Measurements from ENCODE around the gene LRP1.

The LRP1 gene

GRCh38 chr12:57190037-57190436, 61.8 kb downstream of the LRP1 start:
- no peak for DNase-seq (ENCODE audit: low read depth in 2 of 2, low spot score in 1 of 2)

- DNase-seq (ENCODE audit: low read depth in 2 of 2, low spot score in 1 of 2): no peak
These were observed 62.5 kb downstream of the LRP1 start for GRCh38 chr12:57190821-57191220.

GRCh38 chr12:57191410-57191809, 63.1 kb downstream of the LRP1 start:
- no peak for DNase-seq (ENCODE audit: low read depth in 2 of 2, low spot score in 1 of 2)

GRCh38 chr12:57192920-57193319, 64.6 kb downstream of the LRP1 start:
- DNase-seq (ENCODE audit: low read depth in 2 of 2, low spot score in 1 of 2): no peak

- no peak for DNase-seq (ENCODE audit: low read depth in 2 of 2, low spot score in 1 of 2)
These were observed 65.5 kb downstream of the LRP1 start for GRCh38 chr12:57193706-57194245.

GRCh38 chr12:57194253-57194652, 66.0 kb downstream of the LRP1 start:
- no peak for DNase-seq (ENCODE audit: low read depth in 2 of 2, low spot score in 1 of 2)

- DNase-seq (ENCODE audit: low read depth in 2 of 2, low spot score in 1 of 2): no peak
These were observed 66.9 kb downstream of the LRP1 start for GRCh38 chr12:57195186-57195585.

- no peak for DNase-seq (ENCODE audit: low read depth in 2 of 2, low spot score in 1 of 2)
These were observed 67.5 kb downstream of the LRP1 start for GRCh38 chr12:57195611-57196371.

- DNase-seq (ENCODE audit: low read depth in 2 of 2, low spot score in 1 of 2): no peak
These were observed 68.2 kb downstream of the LRP1 start for GRCh38 chr12:57196439-57196838.

- DNase-seq (ENCODE audit: low read depth in 2 of 2, low spot score in 1 of 2): no peak
These were observed 68.7 kb downstream of the LRP1 start for GRCh38 chr12:57196956-57197355.

- no peak for DNase-seq (ENCODE audit: low read depth in 2 of 2, low spot score in 1 of 2)
These were observed 70.0 kb downstream of the LRP1 start for GRCh38 chr12:57198329-57198728.

- DNase-seq (ENCODE audit: low read depth in 2 of 2, low spot score in 1 of 2): no peak
These were observed 70.9 kb downstream of the LRP1 start for GRCh38 chr12:57199191-57199590.

- DNase-seq (ENCODE audit: low read depth in 2 of 2, low spot score in 1 of 2): no peak
These were observed 72.2 kb downstream of the LRP1 start for GRCh38 chr12:57200497-57200896.

GRCh38 chr12:57201219-57201618, 72.9 kb downstream of the LRP1 start:
- DNase-seq (ENCODE audit: low read depth in 2 of 2, low spot score in 1 of 2): no peak

- DNase-seq (ENCODE audit: low read depth in 2 of 2, low spot score in 1 of 2): no peak
These were observed 73.3 kb downstream of the LRP1 start for GRCh38 chr12:57201631-57202030.

- DNase-seq (ENCODE audit: low read depth in 2 of 2, low spot score in 1 of 2): no peak
These were observed 74.0 kb downstream of the LRP1 start for GRCh38 chr12:57202321-57202720.

- no peak for DNase-seq (ENCODE audit: low read depth in 2 of 2, low spot score in 1 of 2)
These were observed 74.9 kb downstream of the LRP1 start for GRCh38 chr12:57203201-57203600.

- DNase-seq (ENCODE audit: low read depth in 2 of 2, low spot score in 1 of 2): no peak
These were observed 75.5 kb downstream of the LRP1 start for GRCh38 chr12:57203791-57204190.

- no peak for DNase-seq (ENCODE audit: low read depth in 2 of 2, low spot score in 1 of 2)
These were observed 76.2 kb downstream of the LRP1 start for GRCh38 chr12:57204454-57204853.

GRCh38 chr12:57205186-57205585, 76.9 kb downstream of the LRP1 start:
- DNase-seq (ENCODE audit: low read depth in 2 of 2, low spot score in 1 of 2): no peak

GRCh38 chr12:57205931-57206330, 77.6 kb downstream of the LRP1 start:
- no peak for DNase-seq (ENCODE audit: low read depth in 2 of 2, low spot score in 1 of 2)

GRCh38 chr12:57207731-57208630, 79.7 kb downstream of the LRP1 start:
- DNase-seq (ENCODE audit: low read depth in 2 of 2, low spot score in 1 of 2): no peak
